ENCODE measurements around the gene ABHD10.
A peak's percentile ranks its signal among the peaks of the same experiment; 100 is the strongest.
"Not testable (repeated sequence)": the region's sequence is repeated elsewhere in the genome, so short reads cannot be mapped to it uniquely, and the experiment has no call there.

Gene ABHD10

GRCh38 chr3:112017091-112017490 is 38.3 kb downstream of the ABHD10 start:
- no peak for FAIRE-seq
- DNase-seq (ENCODE audit: extremely low spot score, insufficient read length, low read depth) = no peak

DNA sequence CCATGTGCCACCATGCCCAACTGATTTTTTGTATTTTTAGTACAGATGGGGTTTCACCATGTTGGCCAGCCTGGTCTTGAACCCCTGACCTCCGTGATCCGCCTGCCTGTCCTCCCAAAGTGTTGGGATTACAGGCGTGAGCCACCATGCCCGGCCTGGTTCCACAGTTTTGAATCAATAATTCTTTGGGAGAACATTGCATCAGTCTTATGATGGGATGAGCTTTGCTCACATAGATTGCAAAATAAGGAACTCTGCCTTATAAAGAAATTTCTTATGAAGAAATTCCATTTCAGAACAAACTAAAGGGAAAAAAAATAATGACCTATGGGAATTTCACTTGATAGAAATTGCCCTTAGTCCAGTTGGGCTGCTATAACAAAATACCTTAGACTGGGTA is 39.9 kb downstream of the ABHD10 start:
- FAIRE-seq = no peak
- no peak for DNase-seq (ENCODE audit: extremely low spot score, insufficient read length, low read depth)

DNA sequence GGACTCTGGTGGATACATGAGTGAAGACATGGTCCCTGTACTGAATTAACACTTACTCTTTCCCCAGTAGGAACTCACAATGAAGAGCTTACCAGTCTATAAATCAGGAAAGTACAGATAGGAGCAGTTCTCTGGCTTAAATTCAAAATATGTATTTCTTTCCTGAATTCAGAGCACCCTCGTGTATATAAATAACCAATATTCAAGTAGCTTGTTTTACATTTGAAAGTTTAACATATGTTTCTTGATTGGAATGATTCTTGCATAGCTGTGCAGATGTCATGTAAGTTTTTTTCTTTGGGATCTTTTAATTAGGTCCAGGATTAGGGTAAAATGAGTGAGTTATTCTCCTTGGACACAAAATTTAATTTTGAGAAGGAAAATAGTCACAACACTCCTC is 40.9 kb downstream of the ABHD10 start:
- no peak for DNase-seq (ENCODE audit: extremely low spot score, insufficient read length, low read depth)
- no peak for FAIRE-seq

GRCh38 chr3:112020674-112021085 is 41.9 kb downstream of the ABHD10 start:
- DNase-seq (ENCODE audit: extremely low spot score, insufficient read length, low read depth) (no peak), FAIRE-seq (no peak)

DNA sequence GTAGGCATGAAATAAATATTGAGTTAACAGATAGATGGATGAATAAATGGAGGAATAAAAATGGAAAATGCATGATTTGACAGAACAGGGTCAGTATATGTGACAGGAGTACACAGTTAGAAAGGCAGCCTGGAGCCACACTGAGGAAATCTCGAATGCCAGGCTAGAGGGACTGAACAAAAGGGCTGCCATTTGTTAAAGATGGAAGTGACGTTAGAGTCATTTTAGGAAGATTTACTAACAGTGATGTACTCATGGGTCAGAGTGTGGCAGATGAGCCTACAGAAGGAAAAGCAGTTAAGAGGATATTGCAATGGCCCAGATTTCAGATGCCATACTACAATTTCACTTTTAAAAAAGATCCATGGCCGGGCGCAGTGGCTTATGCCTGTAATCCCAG is 48.3 kb downstream of the ABHD10 start:
- no peak for DNase-seq (ENCODE audit: extremely low spot score, insufficient read length, low read depth)
- FAIRE-seq = no peak

DNA sequence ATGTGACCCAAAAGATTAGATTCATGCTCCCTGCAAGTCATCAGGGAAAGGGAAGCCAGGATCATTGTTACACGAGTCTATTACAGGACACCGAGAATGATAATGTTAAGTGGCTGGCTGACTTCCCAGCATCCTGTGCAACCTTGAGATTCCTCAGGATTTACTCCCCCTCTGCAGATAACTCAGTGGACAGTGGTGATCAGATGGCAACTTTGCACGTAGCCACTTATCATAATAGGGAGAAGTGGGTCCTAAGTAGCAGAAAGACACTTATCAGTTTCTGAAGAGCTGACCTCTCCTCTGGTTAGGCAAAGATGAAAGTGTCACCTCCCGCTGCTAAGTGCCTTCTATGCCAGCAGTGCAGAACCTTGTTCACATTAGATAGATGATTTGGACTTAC is 49.0 kb downstream of the ABHD10 start:
- DNase-seq (ENCODE audit: extremely low spot score, insufficient read length, low read depth) (no peak), FAIRE-seq (no peak)

GRCh38 chr3:112030901-112031300 is 52.1 kb downstream of the ABHD10 start:
- FAIRE-seq (no peak), DNase-seq (ENCODE audit: extremely low spot score, insufficient read length, low read depth) (no peak)

- DNase-seq (ENCODE audit: extremely low spot score, insufficient read length, low read depth) (no peak), FAIRE-seq (no peak)
Observed at GRCh38 chr3:112032098-112032731, 53.4 kb downstream of the ABHD10 start.

DNA sequence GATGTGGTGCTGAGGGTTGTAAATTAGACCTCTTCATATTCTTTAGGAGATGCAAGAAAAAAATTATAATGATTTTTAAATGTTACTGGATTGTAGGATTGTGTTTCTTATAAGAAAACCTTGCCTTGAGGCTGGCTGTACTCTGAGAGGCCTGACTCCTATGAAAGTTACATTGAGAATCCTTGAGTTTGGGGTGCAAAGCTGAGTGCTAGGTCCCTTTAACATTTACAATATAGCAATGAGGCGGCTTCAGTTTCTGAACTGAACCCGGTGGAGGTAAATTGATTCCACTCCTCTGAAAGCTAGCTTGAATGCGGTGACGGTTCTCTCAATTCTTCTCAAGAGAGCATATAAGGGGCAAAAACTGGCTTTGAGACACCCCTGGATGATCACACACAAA is 55.6 kb downstream of the ABHD10 start, which contains the start of gene TMPRSS7:
Gene TMPRSS7, plus strand, starts transcription at position 301 of the 400 bp plus-strand sequence. CDS start 110 bp downstream, outside the sequence.
- no peak for FAIRE-seq

DNA sequence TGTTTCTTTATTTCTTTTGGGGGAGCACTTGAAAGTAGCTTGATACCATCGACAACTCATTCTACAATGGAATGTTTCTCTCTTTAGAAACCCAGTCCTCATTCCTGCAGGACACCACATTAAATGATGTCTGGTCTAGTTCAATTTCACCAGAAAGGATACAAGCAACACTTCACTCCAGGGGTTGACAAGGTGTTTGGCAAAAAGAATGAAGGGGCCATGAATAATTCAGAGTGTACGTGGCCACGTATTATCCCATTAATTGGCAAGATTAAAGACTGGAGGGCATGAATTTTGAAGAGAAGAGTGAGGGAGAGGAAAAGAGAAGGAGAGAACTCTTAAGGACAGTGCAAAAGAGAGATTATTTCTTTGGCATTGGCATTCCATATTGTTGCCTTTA is 56.4 kb downstream of the ABHD10 start:
- FAIRE-seq (no peak), DNase-seq (ENCODE audit: extremely low spot score, insufficient read length, low read depth) (no peak)

More for the DNA sequence above, 55.6 kb downstream of the ABHD10 start, which contains the start of gene TMPRSS7:
- no peak for DNase-seq (ENCODE audit: extremely low spot score, insufficient read length, low read depth)

GRCh38 chr3:112037194-112037593 is 58.4 kb downstream of the ABHD10 start:
- DNase-seq (ENCODE audit: extremely low spot score, insufficient read length, low read depth); FAIRE-seq: not testable (repeated sequence)

DNA sequence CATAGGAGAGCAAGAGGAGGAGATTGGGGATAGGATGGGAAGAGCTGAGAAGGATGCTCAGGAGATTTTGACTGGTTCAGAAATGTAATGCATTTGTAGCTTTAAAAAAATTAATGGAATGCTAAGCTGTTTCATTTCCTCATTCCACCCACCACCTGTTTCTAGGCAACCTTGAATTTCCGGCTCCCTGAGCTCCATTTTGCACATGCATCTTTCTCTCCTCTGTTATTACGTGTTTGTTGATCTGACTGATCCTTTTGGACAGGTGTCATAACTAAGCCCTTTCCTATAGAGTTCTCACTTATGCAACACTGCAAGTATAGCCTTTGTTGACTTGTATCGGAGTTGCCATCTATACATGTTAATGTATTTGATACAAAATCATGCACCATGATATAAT is 60.0 kb downstream of the ABHD10 start:
- peak; percentile 9 for FAIRE-seq
- DNase-seq (ENCODE audit: extremely low spot score, insufficient read length, low read depth) = peak; percentile 7

DNA sequence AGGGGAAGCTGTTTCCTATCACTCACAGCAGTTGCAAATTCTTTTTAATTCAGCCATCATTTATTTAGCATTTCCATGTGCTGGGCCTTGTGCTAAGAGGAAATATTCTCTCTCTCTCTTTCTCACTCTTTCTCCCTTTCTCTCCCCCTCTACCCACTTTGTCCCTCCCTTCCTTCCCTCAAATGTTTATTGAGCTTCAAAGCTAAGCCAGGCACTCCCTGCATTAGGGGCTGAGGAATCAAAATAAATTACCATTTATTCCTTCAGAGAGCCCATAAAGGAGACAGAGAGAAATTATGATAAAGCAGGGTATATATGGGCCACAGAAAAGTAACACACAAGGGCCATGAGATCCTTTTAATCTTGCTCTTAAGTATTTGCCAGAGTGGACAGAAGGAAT is 62.5 kb downstream of the ABHD10 start:
- FAIRE-seq = no peak
- DNase-seq (ENCODE audit: extremely low spot score, insufficient read length, low read depth) = no peak

DNA sequence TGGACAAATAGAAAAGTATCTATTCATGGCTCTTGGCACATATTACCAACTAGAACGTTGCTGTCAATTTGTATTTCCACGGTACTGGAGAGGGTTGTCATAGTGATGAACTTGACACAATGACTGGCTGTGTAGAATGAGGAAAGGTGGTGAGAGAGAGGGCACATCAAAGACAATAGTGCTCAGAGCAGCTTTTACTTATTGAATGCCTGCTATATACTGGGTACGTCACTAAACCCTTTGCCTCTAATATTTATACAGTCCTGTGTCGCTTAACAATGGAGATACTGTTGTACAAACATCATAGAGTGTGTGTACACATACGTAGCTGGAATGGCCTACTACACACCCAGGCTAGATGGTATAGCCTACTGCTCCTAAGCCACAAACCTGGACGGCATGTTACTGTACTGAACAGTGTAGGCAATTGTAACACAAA is 64.0 kb downstream of the ABHD10 start:
- FAIRE-seq (no peak), DNase-seq (ENCODE audit: extremely low spot score, insufficient read length, low read depth) (no peak)

Measured in GM18507 (cell line).